ENCODE measurements around the gene GPR34. TPM values are rescaled to one million over a fixed set of nuclear protein-coding genes. Genes with fewer than 3 reads are reported as not detected.

The GPR34 gene
- total RNA-seq, 1 donor from 2014 or later, result not detected

GRCh38 chrX:41705680-41706374, 17.1 kb downstream of the GPR34 start:
- no peaks in the 10 kb centered on the region for H3K27me3 Mint-ChIP-seq (ENCODE audit: low read depth)
- no peaks in the 10 kb centered on the region for H3K9me3 Mint-ChIP-seq
- peaks cover 12% of the 10 kb centered on the region for H3K4me1 Mint-ChIP-seq
- H3K4me3 Mint-ChIP-seq, result no peak overlapping the region
- TF ChIP-seq CTCF (conservative IDR thresholded peaks at IDR 0.05), result no peak
- H3K36me3 Mint-ChIP-seq (ENCODE audit: low read depth), result peaks cover 2% of the 10 kb centered on the region
- DNase-seq (ENCODE audit: low read depth, low spot score), result no peak
- H3K27ac Mint-ChIP-seq (ENCODE audit: unreplicated experiment), result no peak overlapping the region

GRCh38 chrX:41707218-41707617, 18.4 kb downstream of the GPR34 start:
- Mint-ChIP-seq H3K9me3 (no peaks in the 10 kb centered on the region), H3K27ac (ENCODE audit: unreplicated experiment) (no peak overlapping the region), H3K4me3 (no peak overlapping the region), H3K4me1 (peaks cover 12% of the 10 kb centered on the region), H3K27me3 (ENCODE audit: low read depth) (no peaks in the 10 kb centered on the region), H3K36me3 (ENCODE audit: low read depth) (peaks cover 2% of the 10 kb centered on the region)
- DNase-seq (ENCODE audit: low read depth, low spot score), result no peak
- no peak for TF ChIP-seq CTCF (conservative IDR thresholded peaks at IDR 0.05)

- Mint-ChIP-seq H3K36me3 (ENCODE audit: low read depth) (peaks cover 4% of the 10 kb centered on the region), H3K27me3 (ENCODE audit: low read depth) (no peaks in the 10 kb centered on the region), H3K4me1 (peaks cover 12% of the 10 kb centered on the region), H3K27ac (ENCODE audit: unreplicated experiment) (no peak overlapping the region), H3K4me3 (no peak overlapping the region), H3K9me3 (no peaks in the 10 kb centered on the region)
- no peak for TF ChIP-seq CTCF (conservative IDR thresholded peaks at IDR 0.05)
- DNase-seq (ENCODE audit: low read depth, low spot score), result no peak
These were observed 19.7 kb downstream of the GPR34 start for GRCh38 chrX:41708486-41708885.

- H3K4me3 Mint-ChIP-seq, result no peak overlapping the region
- no peak overlapping the region for H3K27ac Mint-ChIP-seq (ENCODE audit: unreplicated experiment)
- peaks cover 12% of the 10 kb centered on the region for H3K36me3 Mint-ChIP-seq (ENCODE audit: low read depth)
- no peaks in the 10 kb centered on the region for H3K27me3 Mint-ChIP-seq (ENCODE audit: low read depth)
- H3K4me1 Mint-ChIP-seq, result peaks cover 5% of the 10 kb centered on the region
- no peak for TF ChIP-seq CTCF (conservative IDR thresholded peaks at IDR 0.05)
- DNase-seq (ENCODE audit: low read depth, low spot score), result no peak
- H3K9me3 Mint-ChIP-seq, result no peaks in the 10 kb centered on the region
These were observed 22.4 kb downstream of the GPR34 start for GRCh38 chrX:41711021-41711667.

GRCh38 chrX:41716222-41716621, 27.4 kb downstream of the GPR34 start:
- no peak for TF ChIP-seq CTCF (conservative IDR thresholded peaks at IDR 0.05)
- H3K4me3 Mint-ChIP-seq, result no peak overlapping the region
- H3K27me3 Mint-ChIP-seq (ENCODE audit: low read depth), result no peaks in the 10 kb centered on the region
- H3K9me3 Mint-ChIP-seq, result peaks cover 18% of the 10 kb centered on the region
- peaks cover 20% of the 10 kb centered on the region for H3K4me1 Mint-ChIP-seq
- peaks cover 41% of the 10 kb centered on the region for H3K36me3 Mint-ChIP-seq (ENCODE audit: low read depth)
- no peak for DNase-seq (ENCODE audit: low read depth, low spot score)
- no peak overlapping the region for H3K27ac Mint-ChIP-seq (ENCODE audit: unreplicated experiment)

Measured in neural crest cell (in vitro differentiated cells).